Measurements from ENCODE around the gene LRRC74B. TPM values are rescaled to one million over a fixed set of nuclear protein-coding genes. Genes with fewer than 3 reads are reported as not detected.
"Not testable (repeated sequence)": the region's sequence is repeated elsewhere in the genome, so short reads cannot be mapped to it uniquely, and the experiment has no call there.

LRRC74B gene
- not detected for total RNA-seq

GRCh38 chr22:21045585-21046294, at the start of gene LRRC74B:
TSS of gene LRRC74B (plus strand) at chr22:21045946. CDS start at chr22:21045987, 41 bp downstream.
- CTCF ChIA-PET = interaction anchor here (0.7 to 0.8 kb wide), 2 partner anchors 14 to 77 kb away, joined by 3 read pairs; partner anchors contain the start of gene SLC7A4
- POLR2A ChIA-PET = interaction anchor here (1.4 kb wide), 1 partner anchor 32 kb away, joined by 3 read pairs; no protein-coding TSS in a partner anchor

GRCh38 chr22:20996031-20996410, 49.7 kb upstream of the LRRC74B start:
- CTCF ChIA-PET = interaction anchor here (1.3 kb wide), 1 partner anchor 14 kb away, joined by 3 read pairs; the partner anchor contains the start of gene LZTR1
- POLR2A ChIA-PET = interaction anchor here (0.5 to 0.6 kb wide), 2 partner anchors 8 to 202 kb away, joined by 3 read pairs; no protein-coding TSS in a partner anchor

- ChIA-PET CTCF (interaction anchor here (1.3 kb wide), 1 partner anchor 15 kb away, joined by 3 read pairs; the partner anchor contains the start of gene LZTR1), POLR2A (interaction anchor here (0.5 to 0.6 kb wide), 2 partner anchors 7 to 203 kb away, joined by 3 read pairs; no protein-coding TSS in a partner anchor)
Observed at GRCh38 chr22:20996598-20997535, 48.9 kb upstream of the LRRC74B start.

- CTCF ChIA-PET = no interaction called here
- POLR2A ChIA-PET = interaction anchor here (3.4 kb wide), 1 partner anchor 16 kb away, joined by 23 read pairs; the partner anchor contains the start of gene LZTR1
Observed at GRCh38 chr22:20997536-20998257, 48.0 kb upstream of the LRRC74B start.

- ChIA-PET POLR2A (interaction anchor here (0.7 to 3.4 kb wide), 3 partner anchors 8 to 41 kb away, joined by 4 to 23 read pairs (median 11); partner anchors contain the start of gene LZTR1), CTCF (no interaction called here)
Observed at GRCh38 chr22:20998411-20999336, 47.1 kb upstream of the LRRC74B start.

GRCh38 chr22:20999350-21000206, 46.2 kb upstream of the LRRC74B start:
- CTCF ChIA-PET = interaction anchor here (1.0 kb wide), 1 partner anchor 38 kb away, joined by 3 read pairs; no protein-coding TSS in a partner anchor
- POLR2A ChIA-PET = interaction anchor here (0.7 to 3.4 kb wide), 3 partner anchors 9 to 42 kb away, joined by 4 to 23 read pairs (median 11); partner anchors contain the start of gene LZTR1

GRCh38 chr22:21000207-21000986, 45.3 kb upstream of the LRRC74B start:
- POLR2A ChIA-PET = interaction anchor here (2.0 to 3.4 kb wide), 2 partner anchors 10 to 18 kb away, joined by 11 to 23 read pairs; partner anchors contain the start of gene LZTR1
- CTCF ChIA-PET = interaction anchor here (1.0 kb wide), 1 partner anchor 39 kb away, joined by 3 read pairs; no protein-coding TSS in a partner anchor

GRCh38 chr22:21000987-21001600, 44.7 kb upstream of the LRRC74B start:
- POLR2A ChIA-PET = interaction anchor here (3.4 kb wide), 1 partner anchor 19 kb away, joined by 23 read pairs; the partner anchor contains the start of gene LZTR1
- CTCF ChIA-PET = no interaction called here

- POLR2A ChIA-PET = interaction anchor here (1.1 to 2.5 kb wide), 3 partner anchors 13 to 22 kb away, joined by 3 to 21 read pairs (median 3); partner anchors contain the start of gene LZTR1
- CTCF ChIA-PET = interaction anchor here (0.8 to 1.5 kb wide), 4 partner anchors 12 to 198 kb away, joined by 3 to 5 read pairs (median 3); no protein-coding TSS in a partner anchor
Observed at GRCh38 chr22:21001601-21002325, 44.0 kb upstream of the LRRC74B start, which contains the start of gene THAP7. TSS of gene THAP7 (minus strand) at chr22:21002118. CDS start at chr22:21001911, 207 bp downstream.

- CTCF ChIA-PET = interaction anchor here (0.6 to 1.8 kb wide), 5 partner anchors 17 to 411 kb away, joined by 3 to 6 read pairs (median 3); no protein-coding TSS in a partner anchor
- POLR2A ChIA-PET = interaction anchor here (1.1 to 2.5 kb wide), 3 partner anchors 22 to 145 kb away, joined by 4 to 21 read pairs (median 5); partner anchors contain the start of gene LZTR1
Observed at GRCh38 chr22:21003782-21004181, 42.0 kb upstream of the LRRC74B start.

GRCh38 chr22:21009208-21009607, 36.5 kb upstream of the LRRC74B start:
- CTCF ChIA-PET, POLR2A ChIA-PET: not testable (repeated sequence)

- CTCF ChIA-PET = interaction anchor here (1.3 kb wide), 1 partner anchor 60 kb away, joined by 3 read pairs; no protein-coding TSS in a partner anchor
- POLR2A ChIA-PET = no interaction called here
Observed at GRCh38 chr22:21009638-21010425, 35.9 kb upstream of the LRRC74B start.

- ChIA-PET POLR2A (interaction anchor here (0.7 kb wide), 1 partner anchor 89 kb away, joined by 3 read pairs; no protein-coding TSS in a partner anchor), CTCF (interaction anchor here (1.3 kb wide), 1 partner anchor 61 kb away, joined by 3 read pairs; no protein-coding TSS in a partner anchor)
Observed at GRCh38 chr22:21010426-21011113, 35.2 kb upstream of the LRRC74B start.

All from activated CD8-positive, alpha-beta memory T cell treated with anti-CD3 and anti-CD28 coated beads for 36 hours (primary cell).